ENCODE data around the gene PPFIBP2. TPM values are rescaled to one million over a fixed set of nuclear protein-coding genes. Genes with fewer than 3 reads are reported as not detected.

Gene PPFIBP2
- total RNA-seq, 4 donors from 2014 or later = 68.2 to 139 (median 76.2) TPM

GRCh38 chr11:7687386-7687785 is 173.6 kb downstream of the PPFIBP2 start:
- H3K27me3 ChIP-seq = no peaks in the 10 kb centered on the region
- H3K4me1 ChIP-seq = no peaks in the 10 kb centered on the region
- H3K9me3 ChIP-seq = no peaks in the 10 kb centered on the region
- no peaks in the 10 kb centered on the region for H3K36me3 ChIP-seq
- 97% methylated on average over 1 of the region's 1 CpG for WGBS
- DNase-seq (ENCODE audit: low spot score in 2 of 2) = no peak
- H3K4me3 ChIP-seq = no peak overlapping the region
- no peak overlapping the region for H3K27ac ChIP-seq
- TF ChIP-seq CTCF (IDR thresholded peaks at IDR 0.05) = no peak
- TF ChIP-seq POLR2A (IDR thresholded peaks at IDR 0.05) = no peak
- TF ChIP-seq POLR2AphosphoS5 (IDR thresholded peaks at IDR 0.05) = no peak
- TF ChIP-seq EP300 (IDR thresholded peaks at IDR 0.05) = no peak

- no peak for DNase-seq (ENCODE audit: low spot score in 2 of 2)
- no peak overlapping the region for H3K4me3 ChIP-seq
- H3K36me3 ChIP-seq = no peaks in the 10 kb centered on the region
- WGBS = 24% methylated on average over 4 of the region's 4 CpGs
- H3K4me1 ChIP-seq = no peaks in the 10 kb centered on the region
- no peak overlapping the region for H3K27ac ChIP-seq
- TF ChIP-seq POLR2A (IDR thresholded peaks at IDR 0.05) (no peak), CTCF (IDR thresholded peaks at IDR 0.05) (peak; percentile 44 to 76)
- no peaks in the 10 kb centered on the region for H3K9me3 ChIP-seq
- H3K27me3 ChIP-seq = peaks cover 2% of the 10 kb centered on the region
Measured at GRCh38 chr11:7688238-7688826, 174.5 kb downstream of the PPFIBP2 start.

GRCh38 chr11:7689239-7689638 is 175.4 kb downstream of the PPFIBP2 start:
- DNase-seq (ENCODE audit: low spot score in 2 of 2) = no peak
- H3K4me3 ChIP-seq = no peak overlapping the region
- peaks cover 1% of the 10 kb centered on the region for H3K4me1 ChIP-seq
- no peak overlapping the region for H3K27ac ChIP-seq
- TF ChIP-seq EP300 (IDR thresholded peaks at IDR 0.05) (no peak), POLR2AphosphoS5 (IDR thresholded peaks at IDR 0.05) (no peak), CTCF (IDR thresholded peaks at IDR 0.05) (no peak), POLR2A (IDR thresholded peaks at IDR 0.05) (no peak)
- H3K9me3 ChIP-seq = no peaks in the 10 kb centered on the region
- no peaks in the 10 kb centered on the region for H3K36me3 ChIP-seq
- H3K27me3 ChIP-seq = peaks cover 8% of the 10 kb centered on the region
- 40% methylated on average over 4 of the region's 4 CpGs for WGBS

GRCh38 chr11:7690648-7691047 is 176.8 kb downstream of the PPFIBP2 start:
- no peak for TF ChIP-seq POLR2A (IDR thresholded peaks at IDR 0.05)
- DNase-seq (ENCODE audit: low spot score in 2 of 2) = no peak
- WGBS = 27% methylated on average over 6 of the region's 6 CpGs
- H3K9me3 ChIP-seq = no peaks in the 10 kb centered on the region
- H3K4me3 ChIP-seq = no peak overlapping the region
- no peaks in the 10 kb centered on the region for H3K36me3 ChIP-seq
- H3K4me1 ChIP-seq = peaks cover 3% of the 10 kb centered on the region
- H3K27me3 ChIP-seq = peaks cover 8% of the 10 kb centered on the region
- H3K27ac ChIP-seq = no peak overlapping the region

- Histone ChIP-seq H3K9me3 (no peaks in the 10 kb centered on the region), H3K36me3 (no peaks in the 10 kb centered on the region), H3K27me3 (peaks cover 8% of the 10 kb centered on the region), H3K4me1 (peaks cover 3% of the 10 kb centered on the region), H3K27ac (no peak overlapping the region), H3K4me3 (no peak overlapping the region)
- WGBS = 80% methylated on average over 6 of the region's 6 CpGs
- TF ChIP-seq POLR2A (IDR thresholded peaks at IDR 0.05) (no peak), EP300 (IDR thresholded peaks at IDR 0.05) (no peak), CTCF (IDR thresholded peaks at IDR 0.05) (no peak), POLR2AphosphoS5 (IDR thresholded peaks at IDR 0.05) (no peak)
- DNase-seq (ENCODE audit: low spot score in 2 of 2) = no peak
Measured at GRCh38 chr11:7691759-7692350, 178.1 kb downstream of the PPFIBP2 start.
